Transverse colon (tissue), 4 donors: ENCODE data around the gene MRPL19. TPM values are rescaled to one million over a fixed set of nuclear protein-coding genes. Genes with fewer than 3 reads are reported as not detected.

ENCODE experiments used
- DNase-seq: peaks from one replicate; pipeline ENCODE4 v3.0.0-alpha.2; 2019
- H3K27ac ChIP-seq, 4 donors: fragments of 200-600 bp; sonication (generic); 2 replicates each; pipeline ENCODE4 v1.5.1; 2016 to 2018; ENCODE audit warnings: inconsistent platforms in 4 of 4
- H3K27me3 ChIP-seq: fragments of 200-600 bp; sonication (generic); 2 replicates; pipeline ENCODE4 v1.5.1; 2017; ENCODE audit warnings: inconsistent platforms
- H3K36me3 ChIP-seq, 4 donors: fragments of 200-600 bp; sonication (generic); 2 replicates each; pipeline ENCODE4 v1.5.1; 2017 to 2019; ENCODE audit warnings: inconsistent platforms in 4 of 4
- H3K4me1 ChIP-seq, 4 donors: fragments of 200-600 bp; sonication (generic); 2 replicates each; pipeline ENCODE4 v1.5.1; 2017 to 2020; ENCODE audit warnings: inconsistent platforms in 4 of 4
- H3K4me3 ChIP-seq, 4 donors: fragments of 200-600 bp; sonication (generic); 1 replicate in 1 of 4; 2 replicates in 3 of 4; pipeline versions ENCODE4 v1.5.1 to v1.6.1; 2017 to 2019; ENCODE audit warnings: inconsistent platforms in 4 of 4
- H3K9me3 ChIP-seq, 2 donors: fragments of 200-600 bp; sonication (generic); 2 replicates each; pipeline ENCODE4 v1.5.1; 2017 to 2019; ENCODE audit warnings: inconsistent platforms in 2 of 2
- CTCF ChIP-seq, 5 experiments: fragments of 200-600 bp in 3 of 5; fragments of 450-650 bp in 2 of 5; sonication (generic) in 3 of 5; IDR thresholded peaks; 1 replicate in 2 of 5; 2 replicates in 3 of 5; pipeline ENCODE4 v1.5.1; 2016 to 2017; ENCODE audit warnings: antibody characterized with exemption in 5 of 5, inconsistent platforms in 3 of 5, mild to moderate bottlenecking in 2 of 5, moderate library complexity in 1 of 5
- EP300 ChIP-seq: sonication (generic); formaldehyde crosslinking; IDR thresholded peaks from one replicate; pipeline ENCODE4 v1.6.1; 2017; ENCODE audit warnings: antibody characterized with exemption, low read depth
- POLR2A ChIP-seq: fragments of 450-650 bp; IDR thresholded peaks from one replicate; pipeline ENCODE4 v1.6.1; 2016; ENCODE audit warnings: antibody characterized with exemption, mild to moderate bottlenecking, moderate library complexity
- POLR2AphosphoS5 ChIP-seq, 3 donors: sonication (generic); formaldehyde crosslinking; IDR thresholded peaks; one replicate each; pipeline ENCODE4 v1.6.1; 2016; ENCODE audit warnings: antibody characterized with exemption in 3 of 3
- WGBS, 2 donors: methylation state at CpG; one replicate each; pipeline ENCODE4 v1.1.5; 2018; ENCODE audit warnings: low coverage in 1 of 2; 5-methylcytosine and 5-hydroxymethylcytosine counted together
- in situ Hi-C, 4 donors: fragments of 200-750 bp; cut with MboI; loops; one replicate each; pipeline versions ENCODE4 v1.15.0 to v1.15.1; 2017; ENCODE audit warnings: low sequenced_read_pairs in 3 of 4, low pct_ligation_motif_present in 1 of 4, low pct_unique_long_range_greater_than_20kb in 1 of 4
- intact Hi-C: fragments of 100-400 bp; cut with DNase I; formaldehyde crosslinking; loops from one replicate; pipeline ENCODE4 v1.15.1; 2023; ENCODE audit warnings: low total_unique reads
- total RNA-seq, 4 donors: library from RNA; depleted of rRNA; stranded (reverse); fragments of >200 nt; gene quantifications; one replicate each; pipeline ENCODE4 v1.1.0, GENCODE V29; 2016

MRPL19 gene
- total RNA-seq, 4 donors from 2014 or later: 4.4 to 131 (median 27.4) TPM

GRCh38 chr2:75600461-75601011 lies 46.0 kb upstream of the MRPL19 start:
- intact Hi-C loops (no loop called here), in situ Hi-C loops (loop anchor here (25.0 kb wide), 2 partner anchors 688 to 913 kb away; no protein-coding TSS in a partner anchor)
- Histone ChIP-seq H3K27ac (no peak overlapping the region), H3K36me3 (no peaks in the 10 kb centered on the region), H3K4me1 (no peaks in the 10 kb centered on the region), H3K27me3 (no peaks in the 10 kb centered on the region), H3K4me3 (no peak overlapping the region), H3K9me3 (no peaks in the 10 kb centered on the region)
- no peak for DNase-seq
- WGBS, 2 donors: 40 to 53% methylated on average over 2 to 4 of the region's 4 CpGs
- no peak for TF ChIP-seq POLR2AphosphoS5 (IDR thresholded peaks at IDR 0.05)

GRCh38 chr2:75602724-75603342 lies 43.8 kb upstream of the MRPL19 start:
- no peak overlapping the region for H3K27ac ChIP-seq
- no peaks in the 10 kb centered on the region for H3K36me3 ChIP-seq
- DNase-seq: no peak
- intact Hi-C loops (no loop called here), in situ Hi-C loops (loop anchor here (25.0 kb wide), 2 partner anchors 691 to 916 kb away; no protein-coding TSS in a partner anchor)
- TF ChIP-seq POLR2AphosphoS5 (IDR thresholded peaks at IDR 0.05): no peak
- no peak for TF ChIP-seq CTCF (IDR thresholded peaks at IDR 0.05)
- no peak for TF ChIP-seq EP300
- no peak for TF ChIP-seq POLR2A
- 69 to 73% methylated on average over 6 of the region's 6 CpGs for WGBS, 2 donors
- no peak overlapping the region for H3K4me3 ChIP-seq
- H3K9me3 ChIP-seq: no peaks in the 10 kb centered on the region
- H3K4me1 ChIP-seq: no peaks in the 10 kb centered on the region
- peaks cover 10% of the 10 kb centered on the region for H3K27me3 ChIP-seq

- in situ Hi-C loops (loop anchor here (25.0 kb wide), 2 partner anchors 691 to 916 kb away; no protein-coding TSS in a partner anchor), intact Hi-C loops (no loop called here)
- H3K36me3 ChIP-seq: no peaks in the 10 kb centered on the region
- H3K27me3 ChIP-seq: peaks cover 17% of the 10 kb centered on the region
- TF ChIP-seq POLR2A (no peak), EP300 (no peak), POLR2AphosphoS5 (IDR thresholded peaks at IDR 0.05) (no peak), CTCF (IDR thresholded peaks at IDR 0.05) (no peak)
- no peak overlapping the region for H3K4me3 ChIP-seq
- H3K27ac ChIP-seq: no peak overlapping the region
- no peaks in the 10 kb centered on the region for H3K4me1 ChIP-seq
- 96 to 100% methylated on average over 1 of the region's 1 CpG for WGBS, 2 donors
- no peak for DNase-seq
- no peaks in the 10 kb centered on the region for H3K9me3 ChIP-seq
Measured at GRCh38 chr2:75603477-75603876, 43.1 kb upstream of the MRPL19 start.

GRCh38 chr2:75604484-75604883 lies 42.1 kb upstream of the MRPL19 start:
- 80 to 89% methylated on average over 1 to 4 of the region's 4 CpGs for WGBS, 2 donors
- Histone ChIP-seq H3K27me3 (peaks cover 26% of the 10 kb centered on the region), H3K36me3 (no peaks in the 10 kb centered on the region), H3K27ac (no peak overlapping the region), H3K4me3 (no peak overlapping the region), H3K4me1 (peaks cover 3 to 4% (median 3%) of the 10 kb centered on the region in 4 donors), H3K9me3 (no peaks in the 10 kb centered on the region)
- in situ Hi-C loops: loop anchor here (25.0 kb wide), 2 partner anchors 692 to 917 kb away; no protein-coding TSS in a partner anchor
- no peak for DNase-seq
- TF ChIP-seq EP300 (no peak), POLR2A (no peak), POLR2AphosphoS5 (IDR thresholded peaks at IDR 0.05) (no peak), CTCF (IDR thresholded peaks at IDR 0.05) (no peak)
- intact Hi-C loops: no loop called here
